IMR-90 (cell line): Measurements from ENCODE around the gene JSRP1. TPM values are rescaled to one million over a fixed set of nuclear protein-coding genes. Genes with fewer than 3 reads are reported as not detected.

Source experiments
- ATAC-seq: fragments of 200-7000 bp; cut with Tn5 transposase; 2 replicates; pipeline ENCODE4 v1.9.1; 2020; ENCODE audit warnings: low read depth, mild to moderate bottlenecking, moderate library complexity
- BruUV-seq: library from RNA; stranded (reverse); fragments of 400-500 nt; replicated peaks from 2 replicates; lab custom pipeline; 2021; lab: Mats Ljungman, UMichigan
- CTCF ChIA-PET: fragments of 300-600 bp; formaldehyde crosslinking; extraction: SDS; loops from one replicate; lab custom pipeline; 2021; ENCODE audit warnings: antibody characterized with exemption; lab: Yijun Ruan, JAX
- POLR2A ChIA-PET: fragments of 300-600 bp; sonication (Branson Sonifier 250); formaldehyde crosslinking; loops from one replicate; lab custom pipeline; 2022; ENCODE audit warnings: antibody characterized with exemption; ENCODE audit not compliant: unreplicated experiment; lab: Charles Lee
- DNase-seq: peaks from one replicate; pipeline ENCODE4 v3.0.0; 2013
- H2AFZ ChIP-seq: replicated peaks from 2 replicates; pipeline ENCODE3; 2013; ENCODE audit warnings: low read length, mild to moderate bottlenecking; ENCODE audit not compliant: poor library complexity
- H2AK5ac ChIP-seq: 2 replicates; pipeline ENCODE4 v1.6.1; 2013; ENCODE audit warnings: low read depth, low read length, inconsistent platforms
- H2AK9ac ChIP-seq: replicated peaks from 2 replicates; pipeline ENCODE3; 2013; ENCODE audit warnings: mild to moderate bottlenecking, low read depth, low read length, moderate library complexity; ENCODE audit not compliant: poor library complexity
- H2BK120ac ChIP-seq: 2 replicates; pipeline ENCODE4 v1.6.1; 2013; ENCODE audit warnings: low read depth, low read length, inconsistent platforms
- H2BK15ac ChIP-seq: 3 replicates; pipeline ENCODE4 v1.6.1; 2013; ENCODE audit warnings: low read depth, low read length, inconsistent platforms
- H2BK20ac ChIP-seq: 2 replicates; pipeline ENCODE4 v1.6.1; 2013; ENCODE audit warnings: low read depth, mild to moderate bottlenecking, inconsistent platforms, low read length, moderate library complexity
- H2BK5ac ChIP-seq: 2 replicates; pipeline ENCODE4 v1.6.1; 2013; ENCODE audit warnings: mild to moderate bottlenecking, low read depth, low read length, inconsistent platforms; ENCODE audit not compliant: poor library complexity, severe bottlenecking
- H3K14ac ChIP-seq: replicated peaks from 2 replicates; pipeline ENCODE4 v1.6.1; 2013; ENCODE audit warnings: low read depth, low read length, inconsistent platforms
- H3K18ac ChIP-seq: 2 replicates; pipeline ENCODE4 v1.6.1; 2013; ENCODE audit warnings: low read depth, low read length, control low read depth
- H3K23ac ChIP-seq: 2 replicates; pipeline ENCODE4 v1.6.1; 2013; ENCODE audit warnings: low read depth, low read length, inconsistent platforms
- H3K27ac ChIP-seq: 2 replicates; pipeline ENCODE4 v1.5.1; 2013; ENCODE audit warnings: mild to moderate bottlenecking, control low read depth, low read length; ENCODE audit not compliant: insufficient read depth
- H3K27me3 ChIP-seq: 2 replicates; pipeline ENCODE4 v1.6.1; 2013; ENCODE audit warnings: low read length; ENCODE audit not compliant: control insufficient read depth, insufficient read depth
- H3K36me3 ChIP-seq: 2 replicates; pipeline ENCODE4 v1.6.1; 2013; ENCODE audit warnings: low read length, mixed read lengths; ENCODE audit not compliant: control insufficient read depth, insufficient read depth
- H3K4ac ChIP-seq: 2 replicates; pipeline ENCODE4 v1.6.1; 2013; ENCODE audit warnings: low read depth, low read length, inconsistent platforms
- H3K4me1 ChIP-seq: 2 replicates; pipeline ENCODE4 v1.6.1; 2013; ENCODE audit warnings: low read length, mixed read lengths; ENCODE audit not compliant: control insufficient read depth, insufficient read depth
- H3K4me2 ChIP-seq: 2 replicates; pipeline ENCODE4 v1.6.1; 2013; ENCODE audit warnings: low read depth, mild to moderate bottlenecking, control low read depth, low read length, moderate library complexity
- H3K4me3 ChIP-seq: 2 replicates; pipeline ENCODE4 v1.5.1; 2013; ENCODE audit warnings: low read depth, mild to moderate bottlenecking, control low read depth, low read length, moderate library complexity; ENCODE audit not compliant: insufficient read depth
- H3K56ac ChIP-seq: 2 replicates; pipeline ENCODE4 v1.6.1; 2013; ENCODE audit warnings: low read length, inconsistent platforms; ENCODE audit not compliant: insufficient read depth; ENCODE audit errors: extremely low read depth
- H3K79me1 ChIP-seq, 2 experiments: 2 replicates each; pipeline ENCODE4 v1.6.1; 2013; ENCODE audit warnings: low read length in 2 of 2, inconsistent platforms in 1 of 2, low read depth in 1 of 2
- H3K9ac ChIP-seq: 2 replicates; pipeline ENCODE4 v1.6.1; 2013; ENCODE audit warnings: low read depth, low read length, control low read depth
- H3K9me1 ChIP-seq: 2 replicates; pipeline ENCODE4 v1.6.1; 2013; ENCODE audit warnings: low read length, inconsistent platforms; ENCODE audit not compliant: insufficient read depth
- H3K9me3 ChIP-seq: 2 replicates; pipeline ENCODE4 v1.6.1; 2013; ENCODE audit warnings: low read length; ENCODE audit not compliant: control insufficient read depth, insufficient read depth
- H4K20me1 ChIP-seq: 2 replicates; pipeline ENCODE4 v1.6.1; 2013; ENCODE audit warnings: low read length, inconsistent platforms; ENCODE audit not compliant: insufficient read depth
- H4K5ac ChIP-seq: 2 replicates; pipeline ENCODE4 v1.6.1; 2013; ENCODE audit warnings: mild to moderate bottlenecking, low read depth, low read length, control low read depth
- H4K8ac ChIP-seq, 2 experiments: 2 replicates each; pipeline ENCODE4 v1.6.1; 2013; ENCODE audit warnings: low read depth in 2 of 2, low read length in 2 of 2, control low read depth in 1 of 2, inconsistent platforms in 1 of 2
- H4K91ac ChIP-seq: 2 replicates; pipeline ENCODE4 v1.6.1; 2013; ENCODE audit warnings: low read depth, low read length, inconsistent platforms; ENCODE audit not compliant: insufficient read depth
- BHLHE40 ChIP-seq: fragments of 150-350 bp; IDR thresholded peaks from 2 replicates; pipeline ENCODE4 v1.6.1; 2016; ENCODE audit warnings: mild to moderate bottlenecking, low read depth, low read length
- CEBPB ChIP-seq: IDR thresholded peaks from 2 replicates; pipeline ENCODE4 v1.6.1; 2012; ENCODE audit warnings: low read depth, low read length, improper control_type of control experiment
- CHD1 ChIP-seq: IDR thresholded peaks from 2 replicates; pipeline ENCODE4 v1.6.1; 2012; ENCODE audit warnings: low read depth, low read length, improper control_type of control experiment
- FOS ChIP-seq: fragments of 150-350 bp; IDR thresholded peaks from 2 replicates; pipeline ENCODE4 v1.6.1; 2016; ENCODE audit warnings: low read depth, low read length
- MAFK ChIP-seq: IDR thresholded peaks from 2 replicates; pipeline ENCODE4 v1.6.1; 2012; ENCODE audit warnings: low read depth, low read length, improper control_type of control experiment
- MAZ ChIP-seq: IDR thresholded peaks from 2 replicates; pipeline ENCODE4 v1.6.1; 2012; ENCODE audit warnings: low read depth, mild to moderate bottlenecking, low read length, improper control_type of control experiment, moderate library complexity, borderline replicate concordance
- MXI1 ChIP-seq: IDR thresholded peaks from 2 replicates; pipeline ENCODE4 v1.6.1; 2012; ENCODE audit warnings: low read depth, mild to moderate bottlenecking, low read length, moderate library complexity, borderline replicate concordance
- NFE2L2 ChIP-seq: fragments of 150-350 bp; IDR thresholded peaks from 2 replicates; pipeline ENCODE4 v1.6.1; 2016; ENCODE audit warnings: low read depth, mild to moderate bottlenecking, low read length
- POLR2A ChIP-seq: IDR thresholded peaks from 2 replicates; pipeline ENCODE4 v1.6.1; 2012; ENCODE audit warnings: mild to moderate bottlenecking, low read depth, low read length
- RAD21 ChIP-seq: IDR thresholded peaks from 2 replicates; pipeline ENCODE4 v1.6.1; 2012; ENCODE audit warnings: low read length, improper control_type of control experiment
- RCOR1 ChIP-seq: IDR thresholded peaks from 2 replicates; pipeline ENCODE4 v1.6.1; 2012; ENCODE audit warnings: mild to moderate bottlenecking, low read length, improper control_type of control experiment; ENCODE audit not compliant: insufficient replicate concordance
- RFX5 ChIP-seq: IDR thresholded peaks from 2 replicates; pipeline ENCODE4 v1.8.0; 2012; ENCODE audit warnings: low read depth, mild to moderate bottlenecking, low read length, moderate library complexity
- SMC3 ChIP-seq: fragments of 150-350 bp; IDR thresholded peaks from 2 replicates; pipeline ENCODE4 v1.6.1; 2016; ENCODE audit warnings: low read depth, mild to moderate bottlenecking, antibody characterized with exemption, low read length, moderate library complexity
- USF2 ChIP-seq: fragments of 150-350 bp; IDR thresholded peaks from 2 replicates; pipeline ENCODE4 v1.6.1; 2017; ENCODE audit warnings: mild to moderate bottlenecking, antibody characterized with exemption, low read length, low read depth
- WGBS, 2 experiments: methylation state at CpG; one replicate each; pipeline versions ENCODE4 v1.1.5 to v1.1.7; 2013; ENCODE audit warnings: missing lambda C conversion rate in 2 of 2; ENCODE audit not compliant: insufficient read length in 1 of 2; ENCODE audit errors: extremely low coverage in 2 of 2; 5-methylcytosine and 5-hydroxymethylcytosine counted together
- dilution Hi-C: fragments of 300-500 bp; cut with HindIII; formaldehyde crosslinking; loops from one replicate; pipeline ENCODE4 v1.14.3; 2018; ENCODE audit warnings: low sequenced_read_pairs; ENCODE audit not compliant: unreplicated experiment
- in situ Hi-C: fragments of 300-500 bp; cut with MboI; formaldehyde crosslinking; loops from 3 replicates; pipeline ENCODE4 v1.14.3; 2019; ENCODE audit warnings: low sequenced_read_pairs, inconsistent platforms, mixed read lengths
- intact Hi-C: fragments of 100-400 bp; cut with micrococcal nuclease; formaldehyde crosslinking; loops from 2 replicates; pipeline ENCODE4 v1.10.0; 2022
- polyA plus RNA-seq, 3 experiments: library from polyadenylated mRNA; depleted of rRNA; stranded (reverse); fragments of >200 nt; gene quantifications; 2 replicates each; pipeline ENCODE4 v1.2.3, GENCODE V29; 2012; ENCODE audit warnings: low replicate concordance in 1 of 3
- total RNA-seq: library from RNA; depleted of rRNA; stranded (reverse); fragments of >200 nt; gene quantifications from 2 replicates; pipeline ENCODE4 v1.2.3, GENCODE V29; 2012

JSRP1 gene
- total and polyA plus RNA-seq, 2 of the 4 experiments (the other 2 are of a cell fraction): not detected

GRCh38 chr19:2237869-2238153, 18.4 kb downstream of the JSRP1 start:
- H3K27me3 ChIP-seq: no peaks in the 10 kb centered on the region
- intact Hi-C loops: loop anchor here (2.0 to 5.0 kb wide), 2 partner anchors 79 to 374 kb away; no protein-coding TSS in a partner anchor
- H2BK20ac ChIP-seq: no peak overlapping the region
- H3K27ac ChIP-seq: no peak overlapping the region
- peak overlapping the region; percentile 97; the same call in 1 of the 2 replicates for H2AK5ac ChIP-seq
- ATAC-seq (no peak), DNase-seq (no peak)
- H3K18ac ChIP-seq: no peak overlapping the region
- no peak overlapping the region for H3K56ac ChIP-seq
- no peak overlapping the region for H2BK120ac ChIP-seq
- H2AK9ac ChIP-seq: peak overlapping the region; percentile 82
- no peak overlapping the region for H3K9ac ChIP-seq
- peaks cover 15% of the 10 kb centered on the region for H3K36me3 ChIP-seq
- H3K14ac ChIP-seq: no peak overlapping the region; the same call in 1 of the 2 replicates
- H4K91ac ChIP-seq: no peak overlapping the region
- peaks cover 13% of the 10 kb centered on the region for H3K9me1 ChIP-seq
- WGBS, 2 experiments: 100% methylated on average over 1 of the region's 6 CpGs; no CpG with 5 or more reads in 1 of the 2 experiments
- no peaks in the 10 kb centered on the region for H3K9me3 ChIP-seq
- peak overlapping the region; percentile 39; the same call in 1 of the 2 replicates for H3K23ac ChIP-seq
- H3K4me2 ChIP-seq: peak overlapping the region; percentile 94
- in situ Hi-C loops: no loop called here
- peak overlapping the region; percentile 67 for H3K4me3 ChIP-seq
- TF ChIP-seq FOS (no peak), NFE2L2 (no peak), RFX5 (no peak), CEBPB (no peak), USF2 (no peak), RCOR1 (no peak), POLR2A (no peak), BHLHE40 (no peak), MXI1 (no peak), CHD1 (no peak), SMC3 (no peak), MAZ (no peak), MAFK (no peak), RAD21 (no peak)
- peaks cover under 1 to 65% of the 10 kb centered on the region in 2 experiments; a peak in 3 of 4 replicates for H3K79me1 ChIP-seq
- H3K4me1 ChIP-seq: peaks cover 22% of the 10 kb centered on the region
- dilution Hi-C loops: no loop called here
- no peak overlapping the region for H2BK15ac ChIP-seq
- H4K20me1 ChIP-seq: peaks cover 52% of the 10 kb centered on the region
- H2AFZ ChIP-seq: no peak overlapping the region
- H4K8ac ChIP-seq: peak overlapping the region in 1 of 2 experiments; percentile 92; a peak in 1 of 4 replicates
- no peak overlapping the region for H4K5ac ChIP-seq
- no peak overlapping the region for H2BK5ac ChIP-seq
- no TSS peak for BruUV-seq
- CTCF ChIA-PET: interaction anchor here (1.6 kb wide), 1 partner anchor 24 kb away, joined by 6 read pairs; no protein-coding TSS in a partner anchor
- peak overlapping the region; percentile 82; the same call in 1 of the 2 replicates for H3K4ac ChIP-seq
- POLR2A ChIA-PET: no interaction called here
